IgD-negative memory B cell (primary cell): ENCODE results near the gene ASAP2. TPM values are rescaled to one million over a fixed set of nuclear protein-coding genes. Genes with fewer than 3 reads are reported as not detected.
"Not testable (repeated sequence)": the region's sequence is repeated elsewhere in the genome, so short reads cannot be mapped to it uniquely, and the experiment has no call there.

ENCODE experiments used
- H3K27ac Mint-ChIP-seq, 3 donors: one replicate each; pipeline ENCODE4 v1.8.0; 2020 to 2022; ENCODE audit warnings: mild to moderate bottlenecking in 3 of 3, mixed read lengths in 3 of 3, moderate library complexity in 1 of 3
- H3K27me3 Mint-ChIP-seq: one replicate; pipeline ENCODE4 v1.8.0; 2021; ENCODE audit warnings: mixed read lengths
- H3K36me3 Mint-ChIP-seq: one replicate; pipeline ENCODE4 v1.8.0; 2020; ENCODE audit warnings: mild to moderate bottlenecking, mixed read lengths
- H3K4me1 Mint-ChIP-seq, 3 donors: one replicate each; pipeline ENCODE4 v1.8.0; 2020 to 2022; ENCODE audit warnings: mixed read lengths in 3 of 3, mild to moderate bottlenecking in 1 of 3
- H3K4me3 Mint-ChIP-seq, 4 donors: one replicate each; pipeline ENCODE4 v1.8.0; 2020 to 2022; ENCODE audit warnings: mild to moderate bottlenecking in 4 of 4, mixed read lengths in 4 of 4, moderate library complexity in 3 of 4
- H3K9me3 Mint-ChIP-seq, 3 donors: one replicate each; pipeline ENCODE4 v1.8.0; 2020 to 2021; ENCODE audit warnings: mixed read lengths in 3 of 3, mild to moderate bottlenecking in 1 of 3
- polyA plus RNA-seq: library from polyadenylated mRNA; unstranded; fragments of 300-500 nt; fragmentation: Illumina TruSeq; gene quantifications from one replicate; pipeline ENCODE4 v1.2.3, GENCODE V29; 2021

Gene ASAP2
- polyA plus RNA-seq, 1 donor from 2014 or later = not detected

- H3K27me3 Mint-ChIP-seq, H3K9me3 Mint-ChIP-seq, H3K36me3 Mint-ChIP-seq, H3K4me3 Mint-ChIP-seq, H3K4me1 Mint-ChIP-seq, H3K27ac Mint-ChIP-seq: not testable (repeated sequence)
Measured at GRCh38 chr2:9398251-9398650, 191.6 kb downstream of the ASAP2 start.

GRCh38 chr2:9398881-9399780 lies 192.5 kb downstream of the ASAP2 start:
- H3K27ac Mint-ChIP-seq = no peak overlapping the region

GRCh38 chr2:9400268-9401058 lies 193.9 kb downstream of the ASAP2 start:
- Mint-ChIP-seq H3K27ac (no peak overlapping the region), H3K36me3 (peaks cover 4% of the 10 kb centered on the region), H3K4me3 (no peak overlapping the region), H3K4me1 (no peaks in the 10 kb centered on the region), H3K9me3 (no peaks in the 10 kb centered on the region), H3K27me3 (no peaks in the 10 kb centered on the region)

More at GRCh38 chr2:9398881-9399780, 192.5 kb downstream of the ASAP2 start:
- no peak overlapping the region for H3K4me3 Mint-ChIP-seq
- H3K4me1 Mint-ChIP-seq = no peaks in the 10 kb centered on the region
- no peaks in the 10 kb centered on the region for H3K27me3 Mint-ChIP-seq
- H3K9me3 Mint-ChIP-seq = no peaks in the 10 kb centered on the region
- no peaks in the 10 kb centered on the region for H3K36me3 Mint-ChIP-seq

- Mint-ChIP-seq H3K36me3 (peaks cover 4% of the 10 kb centered on the region), H3K4me3 (no peak overlapping the region), H3K27me3 (no peaks in the 10 kb centered on the region), H3K9me3 (no peaks in the 10 kb centered on the region), H3K27ac (no peak overlapping the region), H3K4me1 (no peaks in the 10 kb centered on the region)
Measured at GRCh38 chr2:9401059-9401547, 194.5 kb downstream of the ASAP2 start.

- H3K9me3 Mint-ChIP-seq = no peaks in the 10 kb centered on the region
- H3K27ac Mint-ChIP-seq = no peak overlapping the region
- peaks cover 4% of the 10 kb centered on the region for H3K36me3 Mint-ChIP-seq
- no peaks in the 10 kb centered on the region for H3K4me1 Mint-ChIP-seq
- H3K4me3 Mint-ChIP-seq = no peak overlapping the region
- H3K27me3 Mint-ChIP-seq = no peaks in the 10 kb centered on the region
Measured at GRCh38 chr2:9401646-9402371, 195.2 kb downstream of the ASAP2 start.

- Mint-ChIP-seq H3K9me3 (no peaks in the 10 kb centered on the region), H3K27ac (no peak overlapping the region), H3K4me1 (no peaks in the 10 kb centered on the region), H3K27me3 (no peaks in the 10 kb centered on the region), H3K36me3 (peaks cover 4% of the 10 kb centered on the region), H3K4me3 (no peak overlapping the region)
Measured at GRCh38 chr2:9403924-9404323, 197.3 kb downstream of the ASAP2 start.

GRCh38 chr2:9404451-9404850 lies 197.8 kb downstream of the ASAP2 start:
- Mint-ChIP-seq H3K9me3 (no peaks in the 10 kb centered on the region), H3K36me3 (peaks cover 4% of the 10 kb centered on the region), H3K4me3 (no peak overlapping the region), H3K27me3 (no peaks in the 10 kb centered on the region), H3K27ac (no peak overlapping the region), H3K4me1 (no peaks in the 10 kb centered on the region)

- H3K4me3 Mint-ChIP-seq = no peak overlapping the region
- H3K9me3 Mint-ChIP-seq = no peaks in the 10 kb centered on the region
- H3K36me3 Mint-ChIP-seq = peaks cover 4% of the 10 kb centered on the region
- no peak overlapping the region for H3K27ac Mint-ChIP-seq
- no peaks in the 10 kb centered on the region for H3K27me3 Mint-ChIP-seq
- H3K4me1 Mint-ChIP-seq = no peaks in the 10 kb centered on the region
Measured at GRCh38 chr2:9405636-9406035, 199.0 kb downstream of the ASAP2 start.

- Mint-ChIP-seq H3K9me3 (no peaks in the 10 kb centered on the region), H3K27ac (no peak overlapping the region), H3K4me1 (no peaks in the 10 kb centered on the region), H3K36me3 (peaks cover 7% of the 10 kb centered on the region), H3K27me3 (no peaks in the 10 kb centered on the region), H3K4me3 (no peak overlapping the region)
Measured at GRCh38 chr2:9406529-9407362, 200.1 kb downstream of the ASAP2 start.

GRCh38 chr2:9407363-9407811 lies 200.8 kb downstream of the ASAP2 start:
- Mint-ChIP-seq H3K4me1 (no peaks in the 10 kb centered on the region), H3K9me3 (no peaks in the 10 kb centered on the region), H3K4me3 (no peak overlapping the region), H3K36me3 (peaks cover 11% of the 10 kb centered on the region), H3K27ac (no peak overlapping the region), H3K27me3 (no peaks in the 10 kb centered on the region)

GRCh38 chr2:9408641-9409151 lies 202.1 kb downstream of the ASAP2 start:
- Mint-ChIP-seq H3K36me3 (peaks cover 11% of the 10 kb centered on the region), H3K9me3 (no peaks in the 10 kb centered on the region), H3K4me1 (no peaks in the 10 kb centered on the region), H3K27me3 (no peaks in the 10 kb centered on the region), H3K4me3 (no peak overlapping the region), H3K27ac (no peak overlapping the region)

- H3K4me3 Mint-ChIP-seq = no peak overlapping the region
- peaks cover 0 to 3% (median 0%) of the 10 kb centered on the region in 3 donors for H3K4me1 Mint-ChIP-seq
- no peaks in the 10 kb centered on the region for H3K9me3 Mint-ChIP-seq
- no peaks in the 10 kb centered on the region for H3K27me3 Mint-ChIP-seq
- H3K27ac Mint-ChIP-seq = peak overlapping the region in 1 of 3 donors; percentile 82
- peaks cover 13% of the 10 kb centered on the region for H3K36me3 Mint-ChIP-seq
Measured at GRCh38 chr2:9410108-9410507, 203.5 kb downstream of the ASAP2 start.

GRCh38 chr2:9412781-9413180 lies 206.2 kb downstream of the ASAP2 start:
- peaks cover 13% of the 10 kb centered on the region for H3K36me3 Mint-ChIP-seq
- no peak overlapping the region for H3K27ac Mint-ChIP-seq
- H3K4me3 Mint-ChIP-seq = no peak overlapping the region
- no peaks in the 10 kb centered on the region for H3K9me3 Mint-ChIP-seq
- H3K4me1 Mint-ChIP-seq = peaks cover 0 to 6% (median 4%) of the 10 kb centered on the region in 3 donors
- no peaks in the 10 kb centered on the region for H3K27me3 Mint-ChIP-seq
